Raji (cell line): ENCODE data around the gene BDKRB2.

Experiments used
- POLR2A ChIP-seq: IDR thresholded peaks from 2 replicates; pipeline ENCODE4 v1.6.1; 2011; ENCODE audit warnings: low read depth, low read length, control low read depth; ENCODE audit not compliant: insufficient read depth

BDKRB2 gene

GRCh38 chr14:96204151-96205058 is at the start of gene BDKRB2:
BDKRB2 (plus strand) TSS chr14:96204839; CDS start chr14:96237108, 32,269 bp downstream.
- no peak for TF ChIP-seq POLR2A

- no peak for TF ChIP-seq POLR2A
Observed at GRCh38 chr14:96154900-96155299, 49.7 kb upstream of the BDKRB2 start.

- no peak for TF ChIP-seq POLR2A
Observed at GRCh38 chr14:96156804-96157760, 47.6 kb upstream of the BDKRB2 start.

GRCh38 chr14:96158735-96159134 is 45.9 kb upstream of the BDKRB2 start:
- no peak for TF ChIP-seq POLR2A

GRCh38 chr14:96160076-96160912 is 44.3 kb upstream of the BDKRB2 start:
- no peak for TF ChIP-seq POLR2A

- TF ChIP-seq POLR2A, result no peak
Observed at GRCh38 chr14:96160913-96161310, 43.7 kb upstream of the BDKRB2 start.

GRCh38 chr14:96161636-96162035 is 43.0 kb upstream of the BDKRB2 start:
- no peak for TF ChIP-seq POLR2A

GRCh38 chr14:96162265-96162664 is 42.4 kb upstream of the BDKRB2 start:
- TF ChIP-seq POLR2A, result no peak

- no peak for TF ChIP-seq POLR2A
Observed at GRCh38 chr14:96162741-96163140, 41.9 kb upstream of the BDKRB2 start.

GRCh38 chr14:96164861-96165490 is 39.7 kb upstream of the BDKRB2 start:
- no peak for TF ChIP-seq POLR2A

- TF ChIP-seq POLR2A, result no peak
Observed at GRCh38 chr14:96165493-96166436, 38.9 kb upstream of the BDKRB2 start.

GRCh38 chr14:96166461-96167223 is 38.0 kb upstream of the BDKRB2 start:
- no peak for TF ChIP-seq POLR2A
